Epidermal melanocyte (primary cell): Measurements from ENCODE around the gene POLE2.
"Not testable (repeated sequence)": the region's sequence is repeated elsewhere in the genome, so short reads cannot be mapped to it uniquely, and the experiment has no call there.

Source experiments
- DNase-seq: peaks from one replicate; pipeline ENCODE4 v3.0.0; 2011; ENCODE audit warnings: low spot score; ENCODE audit not compliant: insufficient read length

The POLE2 gene

GRCh38 chr14:49659526-49660455, 28.2 kb downstream of the POLE2 start:
- no peak for DNase-seq

DNA sequence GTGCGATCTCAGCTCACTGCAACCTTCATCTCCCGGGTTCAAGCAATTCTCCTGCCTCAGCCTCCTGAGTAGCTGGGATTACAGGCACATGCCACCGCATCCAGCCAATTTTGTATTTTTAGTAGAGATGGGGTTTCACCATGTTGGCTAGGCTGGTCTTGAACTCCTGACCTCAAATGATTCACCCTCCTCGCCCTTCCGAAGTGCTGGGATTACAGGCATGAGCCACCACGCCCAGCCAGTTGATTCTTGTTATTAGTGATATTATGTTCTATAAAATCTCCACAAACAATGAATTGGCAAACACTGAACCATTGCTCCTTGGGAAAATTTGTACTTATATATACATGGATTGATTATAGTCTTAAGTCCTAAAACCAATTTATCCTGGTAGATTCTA, 30.5 kb downstream of the POLE2 start:
- DNase-seq, result not testable (repeated sequence)

DNA sequence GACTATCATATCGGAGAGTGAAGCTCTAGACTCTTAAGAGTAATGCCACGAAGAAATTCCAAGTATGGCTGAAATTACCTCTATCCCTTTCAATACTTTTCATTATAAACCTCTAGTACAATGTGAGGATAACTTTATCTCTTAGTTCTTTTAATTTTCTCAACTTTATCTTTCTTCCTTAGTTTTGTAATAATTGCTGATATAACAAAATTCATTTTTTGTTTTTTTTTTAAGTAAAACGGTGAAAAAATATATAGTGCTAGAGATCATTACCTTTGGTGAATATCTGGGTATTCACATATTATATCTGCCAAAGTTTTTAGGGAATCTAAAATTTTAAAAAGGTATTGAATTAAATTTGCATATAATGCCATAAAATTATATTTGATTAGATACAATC, 33.5 kb downstream of the POLE2 start:
- DNase-seq, result no peak

DNA sequence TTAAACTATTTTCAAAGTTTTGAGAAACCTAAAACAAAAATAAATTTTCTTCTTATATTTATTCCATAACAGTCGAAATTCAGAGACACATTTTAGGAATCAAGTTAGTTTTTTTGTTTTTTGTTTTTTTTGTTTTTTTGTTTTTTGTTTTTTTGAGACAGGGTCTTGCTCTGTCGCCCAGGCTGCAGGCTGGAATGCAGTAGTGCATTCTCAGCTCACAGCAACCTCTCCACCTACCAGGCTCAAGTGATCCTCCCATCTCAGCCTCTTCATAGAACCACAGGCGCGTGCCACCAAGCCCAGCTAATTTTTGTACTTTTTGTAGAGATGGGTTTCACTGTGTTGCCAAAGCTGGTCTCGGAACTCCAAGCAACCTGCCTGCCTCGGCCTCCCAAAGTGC, 34.5 kb downstream of the POLE2 start:
- no peak for DNase-seq

DNA sequence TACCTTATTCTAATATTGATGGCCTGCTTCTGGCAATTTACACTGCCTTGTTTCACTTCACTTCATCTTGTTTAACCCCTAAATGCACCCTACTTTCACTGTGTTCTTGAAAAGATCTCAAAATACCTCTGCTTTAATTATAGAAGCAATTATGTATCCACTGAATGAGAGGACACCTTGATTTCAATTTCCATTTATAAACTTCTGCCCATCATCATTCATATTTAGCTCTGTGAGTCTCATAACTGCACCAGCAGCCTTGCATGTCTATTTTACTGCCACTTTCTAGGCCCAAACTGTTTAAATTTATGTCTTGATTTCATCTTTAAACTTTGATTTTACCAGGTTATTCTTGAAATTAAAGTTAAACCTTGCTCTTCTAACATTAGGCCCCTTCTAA, 45.9 kb downstream of the POLE2 start:
- DNase-seq, result no peak

GRCh38 chr14:49641697-49642129, 46.3 kb downstream of the POLE2 start:
- DNase-seq, result no peak

DNA sequence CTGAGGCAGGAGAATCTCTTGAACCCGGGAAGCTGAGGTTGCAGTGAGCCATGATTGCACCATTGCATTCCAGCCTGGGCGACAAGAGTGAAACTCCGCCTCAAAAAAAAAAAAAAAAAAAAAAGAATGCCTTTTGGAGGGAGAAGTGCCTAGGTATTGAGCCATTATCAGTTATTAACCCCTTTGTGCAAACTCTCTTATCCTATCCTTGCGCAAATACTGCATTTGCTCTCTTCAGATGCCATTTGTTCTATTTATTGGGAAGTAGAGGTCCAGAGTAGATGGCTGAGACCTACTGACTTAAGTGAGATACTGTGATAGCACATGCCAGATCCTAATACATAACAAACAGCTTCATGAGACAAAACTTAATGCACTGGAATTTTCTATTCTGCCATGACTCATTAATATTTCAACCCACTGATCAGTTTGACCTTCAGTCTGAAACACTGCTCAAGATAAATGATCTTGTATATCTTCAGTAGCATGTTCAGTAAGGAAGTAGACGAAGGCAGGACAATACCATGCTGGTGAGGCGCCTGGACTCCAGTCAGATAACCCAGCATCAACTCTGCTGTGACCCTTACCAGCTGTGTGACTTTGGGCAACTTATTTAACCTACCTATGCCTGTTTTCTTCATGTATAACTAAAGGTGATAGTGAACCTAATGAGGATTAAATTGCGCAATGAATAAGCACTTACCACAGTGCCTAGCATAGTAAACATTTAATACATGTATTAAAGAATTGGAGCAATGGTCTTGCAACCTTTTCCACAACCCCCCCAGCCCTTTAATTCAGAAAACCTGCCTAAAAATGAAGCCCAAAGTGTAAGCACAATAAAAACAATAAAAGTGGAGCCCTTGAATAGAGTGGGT, 47.2 kb downstream of the POLE2 start:
- no peak for DNase-seq

DNA sequence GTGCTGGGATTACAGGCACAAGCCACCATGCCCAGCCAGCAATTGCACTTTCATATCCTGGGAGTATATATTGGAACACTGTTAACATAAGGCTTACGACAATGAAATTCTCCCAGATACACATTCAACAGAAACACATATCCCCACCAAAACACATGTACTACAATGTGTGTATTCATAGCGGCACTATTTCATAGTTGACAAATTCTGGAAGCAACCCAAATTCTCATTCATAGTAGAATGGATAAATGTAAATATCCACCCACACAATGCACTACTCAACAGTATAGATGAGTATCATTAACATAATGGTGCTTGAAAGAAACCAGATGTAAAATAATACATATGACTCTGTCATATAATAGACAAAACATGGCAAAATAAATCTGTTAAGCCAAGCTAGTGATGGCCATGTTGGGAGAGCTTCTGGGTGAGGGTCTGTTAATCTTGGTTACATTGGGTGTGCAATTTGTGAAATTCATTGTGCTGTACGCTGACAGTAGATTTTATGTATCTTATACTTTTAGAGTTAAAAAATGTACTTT, 50.4 kb downstream of the POLE2 start:
- DNase-seq, result no peak

GRCh38 chr14:49636866-49637265, 51.1 kb downstream of the POLE2 start:
- no peak for DNase-seq

DNA sequence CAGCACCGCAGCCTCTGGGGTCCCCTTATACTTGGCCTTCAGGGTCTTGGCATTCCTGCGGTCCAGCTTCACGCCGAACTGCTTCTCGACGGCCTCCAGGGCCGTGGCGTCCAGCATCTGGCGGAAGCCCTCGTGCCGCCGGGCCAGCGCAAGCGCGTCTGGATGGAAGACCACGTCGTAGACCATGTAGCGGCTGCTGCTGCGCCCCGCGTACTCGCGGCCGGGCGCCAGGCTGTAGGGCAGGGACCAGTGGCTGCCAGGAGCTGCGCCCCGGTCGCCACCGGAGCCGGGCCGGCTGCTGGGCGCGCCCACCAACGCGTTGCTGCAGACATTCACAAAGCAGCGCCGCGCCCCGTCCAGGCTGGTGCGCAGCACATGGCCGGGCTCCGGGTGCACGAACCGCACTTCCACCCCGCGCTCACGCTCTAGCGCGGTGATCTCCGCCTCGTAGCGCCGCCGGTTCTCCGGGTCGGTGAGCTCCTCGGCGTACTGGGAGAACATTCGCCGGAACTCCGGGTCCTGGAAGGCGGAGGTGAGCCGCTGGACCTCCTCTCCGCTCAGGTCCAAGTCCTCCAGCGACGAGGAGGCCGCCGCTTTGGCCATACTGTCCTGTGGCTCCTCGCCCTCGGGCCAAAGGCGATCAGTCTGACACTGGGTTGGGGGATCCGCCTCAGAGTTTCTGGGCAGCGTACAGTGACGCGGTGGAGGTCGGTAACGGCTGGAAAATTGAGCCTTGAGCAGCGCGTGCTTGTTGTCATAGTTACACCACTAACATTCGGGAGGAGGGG, 53.3 kb downstream of the POLE2 start, which contains the start of gene DNAAF2:
Gene DNAAF2, minus strand, starts transcription at position 698 of the 788 bp plus-strand sequence. Its CDS starts 95 bp downstream, at position 603.
- peak; percentile 44 for DNase-seq

- peak; percentile 75 for DNase-seq
These were observed 54.1 kb downstream of the POLE2 start for GRCh38 chr14:49633640-49634546.

GRCh38 chr14:49623941-49624839, 63.8 kb downstream of the POLE2 start:
- DNase-seq, result no peak

- DNase-seq, result no peak
These were observed 64.6 kb downstream of the POLE2 start for GRCh38 chr14:49623387-49623786.

DNA sequence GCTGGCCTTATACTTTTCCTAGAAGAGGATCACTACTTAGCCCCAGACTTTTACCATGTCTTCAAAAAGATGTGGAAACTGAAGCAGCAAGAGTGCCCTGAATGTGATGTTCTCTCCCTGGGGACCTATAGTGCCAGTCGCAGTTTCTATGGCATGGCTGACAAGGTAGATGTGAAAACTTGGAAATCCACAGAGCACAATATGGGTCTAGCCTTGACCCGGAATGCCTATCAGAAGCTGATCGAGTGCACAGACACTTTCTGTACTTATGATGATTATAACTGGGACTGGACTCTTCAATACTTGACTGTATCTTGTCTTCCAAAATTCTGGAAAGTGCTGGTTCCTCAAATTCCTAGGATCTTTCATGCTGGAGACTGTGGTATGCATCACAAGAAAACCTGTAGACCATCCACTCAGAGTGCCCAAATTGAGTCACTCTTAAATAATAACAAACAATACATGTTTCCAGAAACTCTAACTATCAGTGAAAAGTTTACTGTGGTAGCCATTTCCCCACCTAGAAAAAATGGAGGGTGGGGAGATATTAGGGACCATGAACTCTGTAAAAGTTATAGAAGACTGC, 65.9 kb downstream of the POLE2 start:
- no peak for DNase-seq

GRCh38 chr14:49621114-49621881, 66.7 kb downstream of the POLE2 start:
- no peak for DNase-seq

DNA sequence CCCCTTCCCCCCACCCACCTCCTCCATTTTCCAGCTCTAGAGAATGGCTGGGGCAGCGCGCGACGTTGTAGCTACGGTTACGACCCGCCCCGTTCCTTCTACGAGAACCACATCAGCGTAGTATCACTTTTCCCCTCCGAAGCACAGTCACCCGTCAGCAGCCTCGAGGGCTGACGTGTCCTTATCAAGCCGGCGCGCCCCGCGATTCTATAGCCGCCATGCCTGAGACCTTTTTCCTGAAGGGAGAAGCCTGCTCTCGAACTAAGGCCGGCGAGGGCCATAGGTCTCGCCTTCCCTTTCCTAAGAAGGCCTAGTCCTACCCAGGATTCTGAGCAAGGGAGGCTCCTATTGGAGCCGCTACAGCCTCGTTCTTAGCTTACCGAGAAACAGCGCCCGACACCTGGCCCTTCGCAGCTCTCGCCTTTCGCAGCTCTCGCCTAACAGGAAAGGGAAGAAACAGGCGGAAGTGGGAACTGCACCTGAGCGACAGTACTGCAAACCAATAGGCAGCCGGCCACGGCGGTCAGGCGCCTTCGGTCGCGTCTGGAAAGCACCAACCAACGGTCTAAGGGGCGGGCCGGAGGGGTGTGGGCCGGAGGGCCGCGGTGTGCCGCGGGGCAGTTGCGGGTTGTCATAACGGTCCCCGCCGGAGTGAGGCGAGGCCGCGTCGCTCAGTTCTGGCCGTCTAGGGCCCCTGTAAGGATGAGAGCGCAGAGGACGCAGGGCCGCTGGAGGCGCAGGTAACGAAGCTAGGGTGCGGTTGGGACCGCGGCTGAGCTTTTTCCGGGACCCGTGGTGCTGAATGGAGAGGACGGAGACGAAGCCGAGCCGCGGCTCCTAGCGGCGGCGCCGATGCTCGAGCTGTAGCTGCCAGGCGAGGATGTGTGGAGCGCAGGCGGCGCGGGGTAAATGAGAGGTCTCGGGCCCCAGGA, 67.6 kb downstream of the POLE2 start, which contains the start of the genes MGAT2 and RPL36AL:
Gene MGAT2, plus strand, starts transcription at position 618 of the 932 bp plus-strand sequence. CDS start 470 bp downstream, outside the sequence.
Gene RPL36AL, minus strand, starts transcription at position 445 of the 932 bp plus-strand sequence. CDS start 1,522 bp downstream, outside the sequence.
- peak; percentile 98 for DNase-seq
